Left renal cortex interstitium (tissue), 4 donors: ENCODE data around the gene ANXA6. TPM values are rescaled to one million over a fixed set of nuclear protein-coding genes. Genes with fewer than 3 reads are reported as not detected.

Experiments used
- DNase-seq, 4 donors: peaks; one replicate each; pipeline ENCODE4 v3.0.0-alpha.2; 2013; ENCODE audit warnings: low read depth in 4 of 4, low spot score in 2 of 4, missing footprints in 1 of 4
- polyA plus RNA-seq, 4 donors: library from polyadenylated mRNA; unstranded; fragments of 120-200 nt; gene quantifications; one replicate each; pipeline ENCODE4 v1.2.1, GENCODE V29; 2013; ENCODE audit not compliant: insufficient read length in 4 of 4

Gene ANXA6
- polyA plus RNA-seq, 4 donors, result 130 to 161 (median 150) TPM

GRCh38 chr5:151086192-151086869, 71.2 kb downstream of the ANXA6 start:
- no peak for DNase-seq

DNA sequence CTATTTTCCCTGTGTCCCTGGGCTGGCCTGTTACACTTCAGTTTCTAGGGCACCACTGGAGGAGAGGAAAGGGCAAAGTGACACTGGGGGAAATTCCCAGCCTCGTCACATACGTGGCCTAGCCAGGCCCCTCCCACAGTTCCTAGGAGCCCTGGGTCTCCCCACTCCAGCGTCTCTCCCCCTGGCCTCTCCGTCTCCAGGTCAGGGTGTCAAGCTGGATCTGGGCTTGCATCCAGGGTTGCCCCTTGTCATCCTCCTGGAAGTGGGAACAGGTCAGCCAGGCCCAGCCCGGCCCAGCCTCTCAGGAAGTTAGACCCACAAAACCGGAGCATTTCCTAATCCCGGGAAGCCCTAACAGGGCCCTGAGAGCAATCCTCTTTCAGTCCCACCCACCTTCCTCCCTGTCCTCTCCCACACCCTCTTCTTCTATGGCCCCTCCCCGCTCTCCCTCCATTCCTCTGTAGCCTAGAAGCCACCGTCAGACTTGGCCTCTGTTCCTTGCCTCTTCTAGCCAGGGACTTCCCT, 72.0 kb downstream of the ANXA6 start:
- DNase-seq, result no peak

DNA sequence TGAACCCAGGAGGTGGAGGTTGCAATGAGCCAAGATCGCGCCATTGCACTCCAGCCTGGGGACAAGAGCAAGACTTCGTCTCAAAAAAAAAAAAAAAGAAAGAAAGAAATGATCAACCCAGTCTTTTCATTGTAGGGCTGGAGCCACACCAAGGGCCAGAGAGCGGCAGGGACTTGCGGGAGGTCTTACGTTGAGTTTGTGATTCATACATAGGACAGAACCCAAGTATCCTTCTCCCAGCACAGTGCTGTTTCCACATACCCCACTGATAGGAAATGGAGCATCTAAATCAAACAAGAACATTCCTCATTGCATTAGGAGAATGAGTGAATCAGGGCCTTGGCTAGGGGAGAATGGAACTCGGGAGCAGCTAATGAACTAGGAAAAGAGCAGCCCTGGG, 73.2 kb downstream of the ANXA6 start:
- DNase-seq, result no peak

GRCh38 chr5:151083081-151083676, 74.4 kb downstream of the ANXA6 start:
- no peak for DNase-seq

- no peak for DNase-seq
Measured at GRCh38 chr5:151082282-151082902, 75.2 kb downstream of the ANXA6 start.

- peak in 3 of 4 donors; percentile 73 to 76 (median 75) for DNase-seq
Measured at GRCh38 chr5:151081431-151082281, 75.9 kb downstream of the ANXA6 start.

GRCh38 chr5:151080613-151081430, 76.8 kb downstream of the ANXA6 start, which contains the start of gene TNIP1:
Gene TNIP1, minus strand, starts transcription at chr5:151081034. Its CDS starts 15,939 bp downstream, at chr5:151065095.
- peak; percentile 74 to 79 (median 79) for DNase-seq

- no peak for DNase-seq
Measured at GRCh38 chr5:151079838-151080612, 77.6 kb downstream of the ANXA6 start.

DNA sequence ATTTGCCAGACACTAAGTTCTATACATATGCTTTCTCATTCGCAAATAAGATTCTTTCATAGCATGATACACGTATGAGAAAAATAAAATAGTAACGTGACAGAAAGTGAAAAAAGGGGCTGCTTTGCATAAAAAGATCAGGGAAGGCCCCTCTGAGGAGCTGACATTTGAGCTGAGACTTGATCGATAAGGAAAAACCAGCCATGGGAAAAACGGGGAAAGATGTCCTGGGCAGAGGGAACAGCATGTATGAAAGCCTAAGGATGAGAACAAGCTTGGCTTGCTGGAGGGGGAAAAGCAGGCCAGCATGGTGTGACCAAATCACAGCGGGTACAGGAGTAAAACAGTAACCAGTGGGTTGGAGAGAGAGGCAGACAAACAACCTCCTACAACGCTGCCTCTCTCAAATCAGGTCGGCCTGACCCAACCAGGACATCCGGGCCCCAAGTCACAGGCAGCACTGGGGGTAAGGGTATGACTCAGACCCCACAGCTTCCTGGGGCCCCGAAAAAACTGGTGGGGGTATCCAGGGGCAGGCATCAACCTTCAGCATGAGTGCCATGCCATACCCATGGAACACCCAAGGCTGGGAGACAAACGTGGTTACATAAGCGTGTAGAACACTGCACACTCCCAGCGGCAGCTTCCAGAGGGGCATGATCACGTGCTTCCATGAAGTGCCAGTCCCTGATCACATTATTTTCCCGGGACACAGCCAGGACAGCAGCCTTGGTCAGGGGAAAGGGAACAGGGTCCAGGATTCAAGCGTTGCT, 78.9 kb downstream of the ANXA6 start:
- DNase-seq, result no peak

DNA sequence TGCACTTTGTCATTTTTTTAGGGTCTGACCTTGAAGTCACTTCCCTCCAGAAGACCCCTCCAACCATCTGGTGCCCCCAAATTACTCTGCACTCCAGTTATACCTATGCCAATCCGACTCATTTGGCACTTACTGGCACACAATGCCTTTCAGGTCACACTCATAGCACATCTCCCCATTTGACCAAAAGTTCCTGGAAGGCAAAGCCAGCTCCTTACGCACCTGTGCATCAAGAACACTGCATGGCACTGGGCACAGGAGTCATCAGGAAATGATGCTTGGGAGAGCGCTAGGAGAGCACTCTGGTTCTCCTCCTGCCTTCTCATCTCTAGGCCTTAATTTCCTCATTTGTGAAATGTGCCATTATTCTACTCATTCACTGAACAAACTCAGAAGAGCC, 79.6 kb downstream of the ANXA6 start:
- no peak for DNase-seq

DNA sequence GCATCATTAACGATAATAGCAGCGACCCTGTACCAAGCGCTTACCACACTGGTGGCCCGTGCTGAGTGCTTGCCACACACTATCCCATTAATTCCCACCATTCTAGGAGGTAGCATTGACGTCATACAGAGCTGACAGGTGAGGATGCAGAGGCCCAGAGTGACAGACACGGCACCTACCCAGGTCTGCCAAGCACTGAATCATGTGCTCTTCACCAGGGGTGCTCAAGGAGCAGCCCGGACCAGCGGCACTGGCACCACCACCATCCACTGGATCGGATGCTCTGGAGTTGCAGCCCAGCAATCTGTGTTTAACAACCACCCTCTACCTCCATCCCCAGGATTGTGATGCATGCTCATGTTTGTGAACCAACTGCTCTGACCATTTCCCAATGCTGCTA, 80.2 kb downstream of the ANXA6 start:
- no peak for DNase-seq

DNA sequence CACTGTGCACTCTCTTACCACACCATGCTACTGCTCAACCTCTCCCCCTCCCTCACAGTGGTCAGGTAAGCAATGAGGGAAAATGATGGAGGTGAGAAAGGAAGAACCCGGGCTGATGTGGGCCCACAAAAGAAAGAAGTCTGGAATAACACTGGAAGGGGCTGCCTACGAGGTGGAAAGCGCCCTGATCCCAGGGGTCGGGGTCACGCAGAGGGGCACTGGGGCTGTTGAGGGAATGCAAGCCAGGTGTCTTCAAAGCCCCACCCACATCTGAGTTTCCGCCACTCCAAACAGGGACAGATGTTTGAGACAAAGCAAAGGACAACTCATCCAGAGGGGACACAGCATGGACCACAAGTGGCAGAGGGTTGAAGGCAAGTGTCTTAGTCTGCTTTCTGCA, 81.0 kb downstream of the ANXA6 start:
- no peak for DNase-seq

DNA sequence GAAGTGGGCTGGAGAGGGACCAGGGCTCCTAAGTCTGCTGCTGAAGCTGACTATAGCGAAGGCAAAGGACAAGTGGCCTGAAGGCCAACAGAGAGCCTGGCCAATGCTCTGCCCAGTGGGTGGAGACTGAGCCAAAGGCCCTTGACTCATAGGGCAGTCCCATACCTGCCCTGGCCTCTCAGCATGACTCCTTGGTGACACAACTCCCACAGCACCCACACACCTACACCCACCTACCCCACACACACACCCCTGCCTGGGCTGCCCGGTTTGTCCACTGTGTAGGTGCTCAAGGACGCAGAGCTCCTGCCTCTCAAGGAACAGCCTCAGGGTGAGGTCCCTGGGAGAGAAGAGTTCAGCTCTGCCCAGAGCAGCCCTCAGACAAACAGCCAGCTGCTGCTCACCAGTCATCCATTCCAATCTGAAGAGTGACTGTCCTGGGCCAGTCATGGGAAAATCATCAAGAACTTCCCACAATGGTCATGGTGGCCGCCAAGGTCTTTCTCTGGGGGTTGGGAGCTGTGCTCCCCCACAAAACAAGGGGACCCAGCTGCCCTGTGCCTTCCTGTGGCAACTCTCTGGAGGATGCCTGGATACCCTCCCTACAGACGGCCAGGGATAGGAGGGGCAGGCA, 81.8 kb downstream of the ANXA6 start:
- DNase-seq, result no peak

DNA sequence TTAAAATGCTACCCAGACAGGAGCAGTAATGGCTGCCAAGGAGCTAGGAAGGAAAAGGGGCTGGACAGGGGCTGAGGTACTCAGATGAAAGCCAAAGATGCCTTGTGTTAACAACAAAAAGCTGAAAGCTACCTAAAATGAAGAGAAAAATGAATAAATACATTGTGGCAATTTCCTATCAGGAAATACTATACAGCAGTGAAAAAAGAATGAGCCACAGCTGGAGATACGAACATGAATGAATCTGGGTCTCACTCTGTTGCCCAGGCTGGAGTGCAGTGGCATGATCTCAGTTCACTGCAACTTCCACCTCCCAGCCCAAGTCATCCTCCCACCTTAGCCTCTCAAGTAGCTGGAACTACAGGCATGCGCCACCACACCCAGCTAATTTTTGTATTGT, 83.0 kb downstream of the ANXA6 start:
- no peak for DNase-seq

- DNase-seq, result no peak
Measured at GRCh38 chr5:151073280-151073679, 84.3 kb downstream of the ANXA6 start.

GRCh38 chr5:151072630-151073025, 85.0 kb downstream of the ANXA6 start:
- DNase-seq, result no peak

- DNase-seq, result no peak
Measured at GRCh38 chr5:151071848-151072629, 85.5 kb downstream of the ANXA6 start.
